Bronchus fibroblast of lung (primary cell): ENCODE measurements around the gene DOK3. TPM values are rescaled to one million over a fixed set of nuclear protein-coding genes. Genes with fewer than 3 reads are reported as not detected.

Source experiments
- total RNA-seq: library from RNA; depleted of rRNA; stranded (reverse); fragments of >200 nt; gene quantifications from 2 replicates; pipeline ENCODE4 v1.2.3, GENCODE V29; 2015

DOK3 gene
- total RNA-seq = 0.17 and 0.74 TPM in 2 replicates

GRCh38 chr5:177509381-177509951 lies at the start of gene DOK3:
Gene DOK3, minus strand, starts transcription at chr5:177509826. Its CDS starts 286 bp downstream, at chr5:177509540.

GRCh38 chr5:177554474-177555111 lies 45.0 kb upstream of the DOK3 start, which contains the start of gene FAM193B:
Gene FAM193B, minus strand, starts transcription at chr5:177554563. Its CDS starts 105 bp downstream, at chr5:177554458.

GRCh38 chr5:177516601-177517568 lies 7.3 kb upstream of the DOK3 start, which contains the start of gene DDX41:
Gene DDX41, minus strand, starts transcription at chr5:177516961. Its CDS starts 16 bp downstream, at chr5:177516945.

GRCh38 chr5:177497292-177498012 lies 12.2 kb downstream of the DOK3 start, which contains the start of gene PDLIM7:
Gene PDLIM7, minus strand, starts transcription at chr5:177497604. Its CDS starts 1,092 bp downstream, at chr5:177496512.

GRCh38 chr5:177473443-177474001 lies 36.1 kb downstream of the DOK3 start, which contains the start of gene DBN1:
Gene DBN1, minus strand, starts transcription at chr5:177473634. Its CDS starts 113 bp downstream, at chr5:177473521.

Other genes with a start within 250 kb of the DOK3 start
- gene RAB24, start 206.1 kb downstream of the DOK3 start, total RNA-seq = 21.5 and 22.0 TPM in 2 replicates
- gene PRELID1, start 206.0 kb downstream of the DOK3 start, total RNA-seq = 230 and 248 TPM in 2 replicates
- 81.2 and 89.0 TPM in 2 replicates for gene MXD3, start 197.9 kb downstream of the DOK3 start, total RNA-seq
- gene LMAN2, start 158.2 kb downstream of the DOK3 start, total RNA-seq = 253 and 263 TPM in 2 replicates
- gene RGS14, start 151.9 kb downstream of the DOK3 start, total RNA-seq = 5.1 and 13.1 TPM in 2 replicates
- not detected in 2 replicates for gene SLC34A1, start 125.4 kb downstream of the DOK3 start, total RNA-seq
- not detected in 2 replicates for gene PFN3, start 109.2 kb downstream of the DOK3 start, total RNA-seq
- gene F12, start 100.3 kb downstream of the DOK3 start, total RNA-seq = 0.74 and 1.0 TPM in 2 replicates
- gene GRK6, start 83.2 kb downstream of the DOK3 start, total RNA-seq = 31.7 and 34.5 TPM in 2 replicates
- gene PRR7, start 63.0 kb downstream of the DOK3 start, total RNA-seq = 15.9 and 21.5 TPM in 2 replicates
- gene DBN1, start 36.2 kb downstream of the DOK3 start, total RNA-seq = 224 and 238 TPM in 2 replicates
- 198 and 220 TPM in 2 replicates for gene PDLIM7, start 12.2 kb downstream of the DOK3 start, total RNA-seq
- 136 and 137 TPM in 2 replicates for gene DDX41, start 7.1 kb upstream of the DOK3 start, total RNA-seq
- 16.0 and 22.0 TPM in 2 replicates for gene FAM193B, start 44.7 kb upstream of the DOK3 start, total RNA-seq
- gene TMED9, start 82.4 kb upstream of the DOK3 start, total RNA-seq = 139 and 146 TPM in 2 replicates
- 40.7 and 43.5 TPM in 2 replicates for gene B4GALT7, start 90.3 kb upstream of the DOK3 start, total RNA-seq